GM21825 (cell line): Measurements from ENCODE around the gene MACROD2.
A peak's percentile ranks its signal among the peaks of the same experiment; 100 is the strongest.

Source experiments
- ATAC-seq: cut with Tn5 transposase; IDR thresholded peaks from one replicate; pipeline ENCODE4 v1.9.1; 2021; ENCODE audit warnings: mild to moderate bottlenecking, moderate library complexity; ENCODE audit not compliant: unreplicated experiment

Gene MACROD2

GRCh38 chr20:15890407-15890982 is 1895.2 kb downstream of the MACROD2 start:
- no peak for ATAC-seq

GRCh38 chr20:15895126-15895525 is 1899.8 kb downstream of the MACROD2 start:
- ATAC-seq = no peak

GRCh38 chr20:15895560-15896084 is 1900.3 kb downstream of the MACROD2 start:
- ATAC-seq = peak; percentile 89

DNA sequence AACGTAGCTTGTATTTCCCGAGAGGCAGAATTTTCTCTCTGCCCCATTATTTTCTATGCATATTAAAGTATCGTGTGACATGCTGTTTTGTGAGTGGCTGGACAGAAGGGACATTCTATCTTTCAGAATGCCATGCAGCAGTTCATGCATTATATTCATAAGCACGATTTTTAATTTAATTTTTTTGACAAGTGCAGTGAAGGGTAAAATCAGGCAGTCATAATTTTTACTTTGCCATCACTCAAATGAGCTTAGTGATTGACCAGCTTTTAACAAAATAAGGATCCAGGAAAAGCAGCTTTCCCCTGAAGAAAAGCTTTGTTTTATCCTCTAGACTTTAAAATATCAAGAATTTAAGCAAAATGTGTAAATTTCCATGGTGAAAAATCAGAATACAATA is 1904.7 kb downstream of the MACROD2 start:
- ATAC-seq = no peak

DNA sequence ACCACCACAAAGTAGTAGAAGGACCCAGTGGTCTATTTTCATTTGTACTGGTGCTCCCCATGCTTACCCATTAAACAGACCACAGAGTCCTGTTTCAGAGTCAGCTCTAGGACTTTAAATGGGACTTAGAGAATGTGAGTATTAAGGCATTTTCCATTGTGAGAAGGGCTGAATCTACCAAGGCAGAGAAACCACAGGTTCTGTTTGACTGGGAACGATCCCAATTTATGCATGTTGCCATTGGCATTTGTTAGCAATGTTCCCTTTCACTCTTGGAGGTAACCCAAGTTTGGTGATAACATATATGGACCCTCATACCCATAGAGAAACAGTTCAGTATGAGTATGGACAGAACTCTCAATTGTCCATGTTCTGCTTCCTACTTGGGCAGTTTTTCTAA is 1905.1 kb downstream of the MACROD2 start:
- no peak for ATAC-seq

DNA sequence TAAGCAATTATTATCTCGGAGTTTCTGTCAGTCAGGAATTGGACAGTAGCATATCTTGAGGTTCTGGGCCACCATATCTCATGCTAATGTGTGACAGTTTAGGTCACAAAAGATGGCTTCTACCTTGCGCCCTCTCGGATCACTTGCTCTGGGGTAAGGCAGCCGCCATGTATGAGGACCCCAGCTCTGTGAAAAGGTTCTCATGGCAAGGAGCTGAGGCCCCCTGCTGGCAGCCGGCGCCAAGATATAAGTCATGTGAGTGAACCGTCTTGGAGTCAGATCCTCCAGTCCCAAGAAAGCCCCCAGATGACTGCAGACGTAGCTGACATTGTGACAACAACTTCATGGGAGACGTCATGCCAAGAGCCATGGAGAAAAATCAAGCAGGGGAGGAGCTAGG is 1907.2 kb downstream of the MACROD2 start:
- no peak for ATAC-seq

GRCh38 chr20:15905661-15906060 is 1910.3 kb downstream of the MACROD2 start:
- ATAC-seq = no peak

DNA sequence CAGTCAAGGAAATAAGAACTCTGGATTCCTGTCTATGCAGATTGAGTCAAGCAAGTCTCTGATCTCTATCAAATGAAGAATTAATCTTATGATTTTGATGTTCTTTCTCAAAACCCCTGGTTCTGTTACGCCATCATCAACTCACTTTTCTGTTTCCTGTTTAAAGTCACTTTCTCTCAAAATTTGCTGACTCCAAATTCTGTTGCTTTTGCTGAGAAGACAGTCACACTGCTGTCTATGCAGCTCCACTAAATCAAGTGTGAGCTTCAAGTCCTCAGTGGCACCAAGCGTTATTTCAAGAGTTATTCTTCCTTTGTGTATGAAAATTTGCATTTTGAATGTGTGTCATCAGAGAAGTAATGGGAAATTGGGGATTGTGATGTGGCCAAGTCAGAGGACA is 1914.7 kb downstream of the MACROD2 start:
- no peak for ATAC-seq

- no peak for ATAC-seq
Observed at GRCh38 chr20:15911581-15911980, 1916.3 kb downstream of the MACROD2 start.

DNA sequence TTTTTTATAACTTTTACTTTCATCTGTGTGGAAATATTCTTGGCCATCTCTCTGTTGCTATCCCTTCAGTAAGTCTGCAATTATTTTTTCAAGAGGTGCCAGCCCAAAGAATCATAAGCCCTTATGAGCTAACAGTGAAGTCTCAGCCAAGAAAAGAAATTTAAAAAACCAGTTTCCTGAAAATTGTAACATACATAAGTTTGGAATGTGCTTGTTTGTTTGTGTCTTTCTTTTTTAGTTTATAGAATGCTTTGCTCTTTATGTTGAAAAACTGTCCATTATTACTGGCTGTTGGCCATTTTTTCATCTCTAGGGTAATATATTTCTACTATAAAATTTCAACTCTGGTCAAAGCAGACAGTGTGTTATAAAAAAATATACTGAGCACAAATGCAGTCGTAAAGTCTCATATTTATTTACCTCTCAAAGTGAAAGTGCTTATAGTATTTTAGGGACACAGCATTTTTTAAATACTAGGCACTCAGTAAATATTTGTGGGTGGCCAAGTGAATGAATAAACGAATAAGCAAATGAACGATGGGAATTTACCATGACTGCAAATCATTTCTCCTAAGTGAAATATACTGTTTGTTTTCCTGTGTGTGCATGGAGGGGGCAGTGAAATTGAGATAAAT is 1918.2 kb downstream of the MACROD2 start:
- ATAC-seq = no peak

- ATAC-seq = no peak
Observed at GRCh38 chr20:15916623-15917022, 1921.3 kb downstream of the MACROD2 start.

GRCh38 chr20:15917283-15917682 is 1922.0 kb downstream of the MACROD2 start:
- no peak for ATAC-seq

DNA sequence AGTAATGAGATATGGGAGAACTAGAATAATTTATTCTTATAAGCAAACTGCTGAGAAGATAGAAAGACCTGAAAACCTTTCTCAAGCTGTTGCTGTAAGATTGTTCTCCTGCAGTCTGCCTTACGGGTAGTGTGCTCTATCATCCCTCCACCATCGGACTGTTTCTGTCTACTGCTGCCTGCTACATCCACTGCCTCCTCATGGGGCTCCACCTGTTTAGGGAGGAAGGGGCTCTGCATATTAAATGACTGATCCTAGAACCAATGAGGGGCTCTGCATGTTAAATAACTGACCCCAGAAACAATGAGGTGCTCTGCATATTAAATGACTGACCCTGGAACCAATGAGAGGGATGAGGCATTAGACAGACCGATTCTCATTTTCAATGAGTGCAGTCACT is 1923.3 kb downstream of the MACROD2 start:
- no peak for ATAC-seq

DNA sequence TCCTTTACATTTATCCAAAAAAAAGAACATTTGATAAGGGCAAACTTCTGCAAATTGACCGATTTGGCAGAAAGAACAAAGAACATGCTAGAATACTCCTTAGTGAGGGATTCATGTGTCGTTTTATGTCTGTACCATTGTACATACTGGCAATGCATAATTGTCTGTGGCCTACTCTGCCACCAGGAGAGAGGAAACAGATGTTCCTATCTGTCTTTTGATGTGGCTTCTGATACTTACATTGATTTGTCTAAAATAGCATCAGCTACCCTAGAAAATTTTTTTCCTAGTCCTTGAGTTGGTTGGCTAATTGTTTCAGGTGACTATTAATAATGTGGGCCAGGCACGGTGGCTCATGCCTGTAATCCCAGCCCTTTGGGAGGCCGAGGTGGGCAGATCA is 1923.8 kb downstream of the MACROD2 start:
- ATAC-seq = no peak

DNA sequence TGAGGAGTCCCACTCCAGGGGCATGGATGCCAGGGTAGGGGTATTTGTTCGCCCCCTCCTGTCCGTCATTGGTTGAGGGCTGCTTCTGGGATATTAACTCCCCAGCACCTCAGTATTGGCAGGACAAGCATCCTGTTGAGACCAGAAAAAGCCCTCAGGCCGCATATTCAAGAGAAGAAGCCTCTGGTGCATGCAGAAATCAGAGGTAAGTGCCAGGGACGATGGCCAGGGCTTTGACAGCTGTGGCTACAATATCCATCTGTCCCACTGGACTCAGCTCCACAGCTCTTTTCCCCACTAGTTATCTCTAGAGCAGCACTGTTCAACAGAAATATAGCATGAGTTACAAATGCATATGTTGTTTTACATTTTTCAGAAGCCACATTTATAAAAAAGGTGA is 1926.6 kb downstream of the MACROD2 start:
- ATAC-seq = no peak

GRCh38 chr20:15922556-15922955 is 1927.2 kb downstream of the MACROD2 start:
- no peak for ATAC-seq

- ATAC-seq = no peak
Observed at GRCh38 chr20:15923030-15923776, 1927.9 kb downstream of the MACROD2 start.

- no peak for ATAC-seq
Observed at GRCh38 chr20:15924556-15924955, 1929.2 kb downstream of the MACROD2 start.

- ATAC-seq = no peak
Observed at GRCh38 chr20:15925376-15925775, 1930.1 kb downstream of the MACROD2 start.

- no peak for ATAC-seq
Observed at GRCh38 chr20:15927893-15928650, 1932.8 kb downstream of the MACROD2 start.

- no peak for ATAC-seq
Observed at GRCh38 chr20:15928946-15929345, 1933.6 kb downstream of the MACROD2 start.
